Activated naive CD4-positive, alpha-beta T cell treated with anti-CD3 and anti-CD28 coated beads, Interleukin-2, amount 10 ng/mL, durations not matched to agents 7 days and 5 days (primary cell): ENCODE measurements around the gene ZNF467.

Experiments used
- CTCF ChIA-PET: fragments of 350-600 bp; sonication (Branson Sonifier 250); formaldehyde crosslinking; loops from one replicate; lab custom pipeline; 2021; ENCODE audit warnings: antibody characterized with exemption; lab: Charles Lee
- DNase-seq: peaks from one replicate; pipeline ENCODE4 v3.0.0-alpha.2; 2020
- H3K27ac Mint-ChIP-seq: one replicate; pipeline ENCODE4 v1.8.0; 2021; ENCODE audit warnings: mild to moderate bottlenecking, moderate library complexity, mixed read lengths
- H3K27me3 Mint-ChIP-seq: one replicate; pipeline ENCODE4 v1.8.0; 2021; ENCODE audit warnings: mild to moderate bottlenecking, mixed read lengths
- H3K36me3 Mint-ChIP-seq: one replicate; pipeline ENCODE4 v1.8.0; 2021; ENCODE audit warnings: mixed read lengths
- H3K4me1 Mint-ChIP-seq: one replicate; pipeline ENCODE4 v1.8.0; 2021; ENCODE audit warnings: mixed read lengths
- H3K4me3 Mint-ChIP-seq: one replicate; pipeline ENCODE4 v1.8.0; 2021; ENCODE audit warnings: mild to moderate bottlenecking, moderate library complexity, mixed read lengths
- H3K9me3 Mint-ChIP-seq: one replicate; pipeline ENCODE4 v1.8.0; 2021; ENCODE audit warnings: mixed read lengths

The ZNF467 gene

DNA sequence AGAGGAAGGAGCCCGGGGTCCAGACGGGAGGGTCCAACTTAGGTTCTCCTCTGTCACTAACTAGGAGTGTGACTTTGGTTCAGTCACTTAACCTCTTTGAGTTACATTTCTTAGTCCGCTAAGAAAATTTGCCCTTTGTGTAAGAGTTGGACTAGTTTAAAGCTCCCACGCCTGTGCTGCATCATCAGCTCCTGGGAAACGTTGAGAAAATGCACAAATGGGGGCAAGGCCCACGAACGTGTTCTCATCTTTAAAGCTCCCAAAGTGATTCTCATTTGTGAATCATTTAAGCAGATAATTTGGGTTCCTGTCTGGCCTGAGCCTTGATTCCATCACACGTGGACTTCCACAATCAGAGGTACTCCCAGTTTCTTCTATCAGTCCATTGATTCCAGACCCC is 6.3 kb downstream of the ZNF467 start:
- Mint-ChIP-seq H3K27ac (no peak overlapping the region), H3K4me3 (no peak overlapping the region), H3K36me3 (no peaks in the 10 kb centered on the region), H3K4me1 (peaks cover 6% of the 10 kb centered on the region), H3K27me3 (peaks cover 31% of the 10 kb centered on the region), H3K9me3 (no peaks in the 10 kb centered on the region)
- CTCF ChIA-PET: interaction anchor here (1.9 kb wide), 1 partner anchor 25 kb away, joined by 4 read pairs; no protein-coding TSS in a partner anchor
- no peak for DNase-seq

DNA sequence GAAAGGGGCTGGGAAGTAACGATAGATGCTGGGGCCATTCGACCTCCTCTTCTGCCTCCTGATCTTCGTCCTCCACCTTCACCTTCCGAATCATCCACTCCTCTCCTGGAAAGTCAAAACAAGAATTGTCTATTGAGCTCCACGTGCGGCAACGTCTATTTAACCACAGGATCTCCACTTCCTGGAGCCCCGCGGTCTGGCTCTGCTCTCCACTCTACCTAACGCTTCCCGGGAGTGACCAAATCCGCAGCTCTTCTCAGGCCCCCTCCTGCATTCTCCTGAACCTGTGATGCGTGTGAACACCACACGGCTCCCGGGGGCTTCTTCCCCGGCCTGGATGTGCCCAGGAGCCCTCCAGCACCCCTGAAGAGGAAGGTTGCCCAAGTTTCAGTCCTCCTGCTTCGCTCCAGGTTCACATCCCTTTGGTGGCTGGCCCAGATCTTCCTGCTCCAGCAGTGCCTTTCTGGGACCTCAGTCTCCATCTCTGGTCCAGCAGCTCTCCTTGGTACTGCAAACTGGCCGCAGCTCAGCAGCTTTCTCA is 7.2 kb downstream of the ZNF467 start:
- no peak for DNase-seq
- Mint-ChIP-seq H3K9me3 (no peaks in the 10 kb centered on the region), H3K36me3 (no peaks in the 10 kb centered on the region), H3K4me3 (no peak overlapping the region), H3K27me3 (peaks cover 27% of the 10 kb centered on the region), H3K4me1 (peaks cover 3% of the 10 kb centered on the region), H3K27ac (no peak overlapping the region)
- CTCF ChIA-PET: interaction anchor here (1.9 kb wide), 1 partner anchor 24 kb away, joined by 4 read pairs; no protein-coding TSS in a partner anchor

DNA sequence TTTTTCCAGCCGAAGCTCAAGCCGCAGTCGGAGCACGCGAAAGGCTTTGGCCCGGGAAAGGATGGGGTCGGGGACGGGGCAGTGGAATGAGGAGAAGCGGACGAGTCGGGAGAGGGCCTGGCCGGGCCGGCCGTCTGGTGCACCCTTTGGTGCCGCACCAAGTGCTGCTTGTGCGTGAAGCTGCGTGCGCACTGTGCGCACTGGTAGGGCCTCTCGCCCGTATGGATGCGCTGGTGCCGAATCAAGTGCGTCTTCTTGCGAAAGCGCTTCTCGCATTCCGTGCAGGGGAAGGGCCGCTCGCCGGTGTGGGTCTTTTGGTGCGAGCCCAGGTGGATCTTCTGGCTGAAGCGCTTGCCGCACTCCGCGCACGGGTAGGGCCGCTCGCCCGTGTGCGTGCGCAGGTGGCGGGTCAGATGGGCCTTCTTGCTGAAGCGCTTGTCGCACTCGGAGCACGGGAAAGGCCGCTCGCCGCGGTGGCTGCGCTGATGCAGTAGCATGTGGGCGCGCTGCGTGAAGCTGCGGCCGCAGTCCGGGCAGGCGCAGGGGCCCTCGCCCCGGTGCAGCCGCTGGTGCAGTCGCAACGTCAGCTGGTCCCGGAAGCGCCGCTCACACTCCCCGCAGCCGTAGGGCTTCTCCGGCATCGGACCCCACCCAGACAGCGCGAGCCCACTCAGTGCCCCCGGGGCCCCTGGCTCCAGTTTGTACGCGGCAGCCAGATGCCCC is 7.8 kb downstream of the ZNF467 start:
- Mint-ChIP-seq H3K4me3 (no peak overlapping the region), H3K27me3 (peaks cover 20% of the 10 kb centered on the region), H3K36me3 (no peaks in the 10 kb centered on the region), H3K4me1 (no peaks in the 10 kb centered on the region), H3K27ac (no peak overlapping the region), H3K9me3 (no peaks in the 10 kb centered on the region)
- CTCF ChIA-PET: no interaction called here
- DNase-seq: no peak

DNA sequence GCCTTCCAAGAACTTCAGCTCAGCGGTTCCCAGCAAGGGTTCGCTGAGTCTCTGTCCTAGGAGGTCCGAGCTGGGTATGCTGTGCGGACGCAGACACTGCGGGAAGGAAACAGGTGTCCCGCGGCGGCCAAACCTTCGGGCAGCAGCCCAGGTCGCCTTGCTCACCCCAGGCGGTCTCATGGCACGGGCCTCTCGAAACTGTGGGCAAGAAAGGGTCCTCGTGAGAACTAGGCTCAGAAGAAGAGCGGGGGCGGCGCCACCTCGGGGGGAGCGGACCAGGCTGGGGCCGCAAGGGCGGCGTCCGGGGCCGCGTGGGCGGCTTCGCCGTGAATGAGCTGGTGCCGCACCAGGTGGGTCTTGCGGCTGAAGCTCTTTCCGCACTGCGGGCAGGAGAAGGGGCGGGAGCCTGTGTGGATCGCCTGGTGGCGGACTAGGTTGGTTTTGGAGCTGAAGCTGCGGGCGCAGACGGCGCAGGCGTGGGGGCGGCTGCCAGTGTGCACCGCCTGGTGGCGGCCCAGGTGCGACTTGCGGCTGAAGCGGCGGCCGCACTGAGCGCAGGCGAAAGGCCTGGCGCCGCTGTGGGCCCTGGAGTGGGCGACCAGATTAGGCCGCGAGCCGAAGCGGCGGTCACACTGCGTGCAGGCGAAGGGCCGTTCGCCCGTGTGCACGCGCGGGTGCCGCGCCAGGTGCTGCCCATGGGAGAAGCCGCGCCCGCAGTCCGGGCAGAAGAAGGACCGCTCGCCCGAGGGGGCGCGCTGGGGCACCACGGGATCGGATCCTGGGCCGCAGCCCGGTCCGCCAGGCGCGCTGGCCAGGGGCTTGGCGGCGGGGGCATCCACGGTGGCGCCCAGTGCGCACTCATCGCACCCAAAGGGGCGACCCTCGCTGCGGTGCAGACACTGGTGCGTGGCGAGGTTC is 8.6 kb downstream of the ZNF467 start:
- CTCF ChIA-PET: no interaction called here
- Mint-ChIP-seq H3K36me3 (no peaks in the 10 kb centered on the region), H3K9me3 (no peaks in the 10 kb centered on the region)

DNA sequence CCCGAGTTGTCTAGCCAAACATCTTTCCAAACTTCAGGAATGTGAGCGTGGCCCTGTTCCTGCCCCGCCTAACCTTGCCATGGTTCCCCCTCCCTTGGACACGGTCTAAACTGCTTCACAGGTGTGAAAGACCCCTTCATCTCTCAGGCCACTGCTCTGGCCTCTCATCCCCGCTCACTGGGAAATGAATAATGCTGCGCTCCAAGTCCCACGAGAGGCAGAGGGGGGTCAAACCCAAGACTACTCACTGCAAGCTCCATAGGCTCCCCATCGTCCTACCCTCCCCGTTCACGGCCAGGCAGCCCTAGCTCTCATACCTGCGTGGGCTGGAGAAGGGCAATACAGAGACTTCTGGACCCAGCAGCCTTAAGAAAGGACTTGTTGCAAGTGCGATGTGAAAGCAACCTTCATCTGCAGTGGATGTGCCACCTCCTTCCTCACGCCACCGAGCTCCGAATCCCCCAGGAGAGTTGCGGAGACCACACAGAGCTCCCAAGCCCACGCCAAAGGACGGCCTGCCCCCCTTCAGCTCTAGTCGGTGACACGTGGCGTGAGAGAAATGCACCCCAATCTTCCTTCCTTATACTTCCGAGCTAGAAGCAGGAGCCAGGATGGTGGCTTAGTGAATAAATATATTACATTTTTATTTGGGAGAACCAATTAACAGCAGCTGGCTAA is 9.7 kb downstream of the ZNF467 start:
- Mint-ChIP-seq H3K27me3 (peaks cover 8% of the 10 kb centered on the region), H3K27ac (no peak overlapping the region), H3K36me3 (no peaks in the 10 kb centered on the region), H3K9me3 (no peaks in the 10 kb centered on the region), H3K4me1 (no peaks in the 10 kb centered on the region), H3K4me3 (no peak overlapping the region)
- no peak for DNase-seq
- CTCF ChIA-PET: interaction anchor here (1.6 kb wide), 1 partner anchor 21 kb away, joined by 5 read pairs; no protein-coding TSS in a partner anchor

More for the DNA sequence above, 8.6 kb downstream of the ZNF467 start:
- Mint-ChIP-seq H3K27ac (no peak overlapping the region), H3K4me1 (no peaks in the 10 kb centered on the region), H3K4me3 (no peak overlapping the region), H3K27me3 (peaks cover 18% of the 10 kb centered on the region)
- no peak for DNase-seq

DNA sequence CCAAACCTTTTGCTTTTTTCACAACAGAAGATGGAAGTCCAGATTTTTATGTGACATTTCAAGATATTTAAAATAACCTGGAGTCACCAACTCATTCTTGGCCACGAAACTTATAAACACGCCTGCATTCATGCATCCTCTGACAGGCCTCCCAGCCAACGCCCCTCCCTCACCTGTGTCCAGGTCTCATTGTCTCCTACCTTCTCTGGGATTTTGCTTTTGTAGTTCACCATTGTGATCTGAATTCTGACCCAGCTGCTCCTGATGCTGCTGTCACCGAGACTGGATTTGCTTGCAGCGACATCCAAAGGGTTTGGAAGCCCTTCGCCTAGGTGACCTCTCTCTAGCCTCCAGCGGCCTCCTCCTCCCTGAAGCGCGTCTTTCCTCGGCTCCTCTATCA is 10.8 kb downstream of the ZNF467 start:
- no peaks in the 10 kb centered on the region for H3K9me3 Mint-ChIP-seq
- no peak for DNase-seq
- CTCF ChIA-PET: interaction anchor here (1.6 kb wide), 1 partner anchor 20 kb away, joined by 5 read pairs; no protein-coding TSS in a partner anchor
- H3K4me3 Mint-ChIP-seq: no peak overlapping the region
- H3K27ac Mint-ChIP-seq: no peak overlapping the region
- H3K27me3 Mint-ChIP-seq: peaks cover 4% of the 10 kb centered on the region
- H3K4me1 Mint-ChIP-seq: no peaks in the 10 kb centered on the region
- no peaks in the 10 kb centered on the region for H3K36me3 Mint-ChIP-seq

DNA sequence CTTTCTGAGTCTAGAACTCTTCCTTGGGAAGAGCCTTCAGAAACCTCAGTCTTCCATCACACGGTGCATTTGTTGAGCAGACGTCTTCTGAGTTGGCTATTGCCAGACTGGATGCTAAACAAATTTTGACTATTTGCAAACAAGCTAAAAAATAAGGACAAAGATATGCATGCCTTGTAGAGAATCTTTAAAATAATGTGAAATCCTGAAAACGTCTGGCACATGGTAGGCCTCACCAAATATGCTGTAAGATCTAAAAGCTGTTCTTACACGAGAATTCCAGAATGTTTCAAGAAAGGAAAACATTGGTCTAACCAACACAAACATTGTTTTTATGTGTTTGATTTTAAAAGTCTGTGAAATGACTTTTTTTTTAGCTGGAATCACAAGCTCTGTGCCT is 11.3 kb downstream of the ZNF467 start:
- H3K9me3 Mint-ChIP-seq: no peaks in the 10 kb centered on the region
- no peak for DNase-seq
- no peak overlapping the region for H3K27ac Mint-ChIP-seq
- no peak overlapping the region for H3K4me3 Mint-ChIP-seq
- H3K27me3 Mint-ChIP-seq: peaks cover 4% of the 10 kb centered on the region
- CTCF ChIA-PET: no interaction called here
- no peaks in the 10 kb centered on the region for H3K36me3 Mint-ChIP-seq
- no peaks in the 10 kb centered on the region for H3K4me1 Mint-ChIP-seq

DNA sequence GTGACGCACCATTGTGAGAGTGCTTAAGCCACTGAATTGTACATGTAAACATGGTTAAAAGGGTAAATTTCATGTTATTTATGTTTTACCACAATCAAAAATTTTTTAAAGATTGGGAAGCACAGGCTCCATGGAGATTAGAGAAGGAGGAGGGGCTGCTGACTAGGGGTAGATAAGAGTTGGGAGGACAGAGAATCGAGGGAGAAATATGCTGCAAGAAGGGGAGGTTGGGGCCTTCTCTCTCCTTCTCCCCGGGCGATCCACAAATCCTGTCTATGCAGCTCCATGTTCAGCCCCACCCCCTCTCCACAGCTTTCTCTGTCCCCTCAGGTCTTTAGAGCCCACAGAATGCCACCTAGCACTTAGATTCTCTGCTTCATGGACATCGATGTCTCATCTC is 12.1 kb downstream of the ZNF467 start:
- CTCF ChIA-PET: no interaction called here
- no peak for DNase-seq
- no peaks in the 10 kb centered on the region for H3K9me3 Mint-ChIP-seq
- H3K4me1 Mint-ChIP-seq: no peaks in the 10 kb centered on the region
- H3K27ac Mint-ChIP-seq: no peak overlapping the region
- no peaks in the 10 kb centered on the region for H3K36me3 Mint-ChIP-seq
- peaks cover 4% of the 10 kb centered on the region for H3K27me3 Mint-ChIP-seq
- no peak overlapping the region for H3K4me3 Mint-ChIP-seq

DNA sequence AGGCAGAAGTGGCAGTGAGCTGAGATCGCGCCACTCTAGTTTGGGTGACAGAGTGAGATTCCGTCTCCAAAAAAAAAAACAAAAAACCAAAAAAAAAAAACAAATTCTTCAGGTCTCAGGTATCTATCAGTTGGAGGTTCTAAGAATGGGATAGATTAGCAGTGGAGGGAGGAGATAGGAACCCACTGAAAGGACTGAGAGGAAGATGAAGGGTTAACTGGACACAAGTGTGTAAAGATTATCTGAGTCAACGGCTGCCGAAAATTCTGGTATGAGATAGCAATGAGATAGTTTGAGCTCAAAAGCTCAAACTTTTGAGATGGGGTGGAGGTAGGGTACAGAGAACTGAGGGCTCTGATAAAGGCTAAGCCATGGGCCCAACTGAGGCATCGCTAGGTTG is 12.8 kb downstream of the ZNF467 start:
- Mint-ChIP-seq H3K4me3 (no peak overlapping the region), H3K36me3 (no peaks in the 10 kb centered on the region), H3K4me1 (no peaks in the 10 kb centered on the region), H3K27me3 (peaks cover 4% of the 10 kb centered on the region), H3K9me3 (no peaks in the 10 kb centered on the region), H3K27ac (no peak overlapping the region)
- CTCF ChIA-PET: no interaction called here
- DNase-seq: no peak

DNA sequence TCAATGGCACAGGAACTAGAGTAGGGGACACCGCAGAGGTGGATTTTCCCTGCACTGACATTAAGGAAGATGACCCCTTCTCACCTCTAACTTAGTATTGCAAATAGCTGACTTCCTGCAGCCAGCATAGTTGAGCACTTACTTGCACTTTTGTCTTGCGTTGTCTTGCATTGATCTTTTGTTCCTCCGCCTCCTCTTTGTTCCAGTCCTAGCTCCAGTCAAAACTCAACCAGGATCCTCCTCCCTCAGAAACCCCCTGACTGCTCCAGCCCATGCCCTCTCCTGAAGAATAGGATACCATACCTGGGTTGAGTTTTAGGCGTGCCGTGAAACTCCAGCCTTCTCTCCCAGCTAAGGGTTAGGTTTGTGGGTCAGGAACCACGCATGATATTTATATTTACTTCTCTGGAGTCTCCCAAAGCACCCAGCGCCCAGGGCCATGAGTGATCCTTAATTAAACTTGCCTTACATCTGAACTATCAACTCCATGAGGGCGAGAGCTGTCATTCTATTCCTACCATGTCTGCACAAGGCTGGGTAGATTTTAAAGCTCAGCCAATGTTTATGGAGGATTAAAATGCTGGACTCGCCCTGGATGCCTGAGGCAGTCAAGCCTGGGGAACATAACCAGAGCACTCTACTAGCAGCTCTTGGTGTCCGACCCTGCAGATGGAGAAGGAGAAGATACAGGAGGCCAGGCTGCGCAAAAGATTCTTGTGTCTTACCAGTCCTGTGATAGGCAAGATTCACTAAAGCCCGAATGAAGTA is 14.1 kb downstream of the ZNF467 start:
- Mint-ChIP-seq H3K36me3 (no peaks in the 10 kb centered on the region), H3K9me3 (no peaks in the 10 kb centered on the region), H3K4me3 (no peak overlapping the region), H3K27ac (no peak overlapping the region), H3K27me3 (peaks cover 4% of the 10 kb centered on the region), H3K4me1 (no peaks in the 10 kb centered on the region)
- CTCF ChIA-PET: interaction anchor here (1.4 kb wide), 1 partner anchor 17 kb away, joined by 7 read pairs; no protein-coding TSS in a partner anchor
- DNase-seq: no peak

DNA sequence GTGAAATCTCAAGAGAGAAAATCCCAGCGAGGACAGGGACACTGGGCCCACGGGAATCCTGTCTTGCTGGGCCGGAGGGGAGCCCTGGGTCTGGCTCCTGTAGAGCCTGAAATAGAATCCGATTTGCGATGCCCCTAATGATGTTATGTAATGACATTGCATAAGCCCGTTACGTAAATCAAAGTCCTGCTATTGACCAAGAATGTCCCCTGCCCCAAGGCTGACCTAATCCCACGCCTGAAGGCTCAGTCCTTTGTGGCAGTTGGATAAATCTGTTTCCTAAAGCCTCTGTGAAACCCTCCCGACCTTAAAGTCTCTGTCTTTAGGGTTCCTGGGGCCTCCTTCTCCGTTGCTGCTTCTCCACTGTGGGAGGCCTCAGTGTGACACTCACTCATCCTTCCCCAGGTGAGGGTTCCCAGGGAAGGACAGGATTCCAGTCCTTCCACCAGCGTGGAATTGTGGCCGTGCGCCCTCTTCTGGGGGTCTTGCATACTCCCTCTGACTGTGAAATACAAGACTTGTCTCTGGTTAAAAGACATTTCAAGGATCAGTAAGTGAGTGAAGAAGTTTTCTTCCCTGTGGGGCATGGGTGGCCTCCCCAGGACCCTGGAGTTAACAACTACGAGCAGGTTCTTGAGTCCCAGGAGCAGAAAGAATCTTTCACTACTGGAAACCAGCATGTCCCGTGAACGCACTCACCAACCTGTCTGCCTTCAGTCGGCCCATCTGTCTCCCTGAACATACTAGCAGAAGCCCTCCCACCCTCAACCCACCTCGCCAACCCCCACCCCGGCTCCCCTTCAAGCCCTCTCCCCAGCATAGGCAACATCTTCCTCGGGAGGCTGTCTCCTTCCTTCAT is 19.8 kb downstream of the ZNF467 start:
- Mint-ChIP-seq H3K27ac (no peak overlapping the region), H3K9me3 (peaks cover 2% of the 10 kb centered on the region), H3K4me3 (no peak overlapping the region), H3K36me3 (no peaks in the 10 kb centered on the region), H3K27me3 (no peaks in the 10 kb centered on the region), H3K4me1 (no peaks in the 10 kb centered on the region)
- CTCF ChIA-PET: interaction anchor here (2.0 kb wide), 1 partner anchor 12 kb away, joined by 12 read pairs; no protein-coding TSS in a partner anchor
- no peak for DNase-seq

DNA sequence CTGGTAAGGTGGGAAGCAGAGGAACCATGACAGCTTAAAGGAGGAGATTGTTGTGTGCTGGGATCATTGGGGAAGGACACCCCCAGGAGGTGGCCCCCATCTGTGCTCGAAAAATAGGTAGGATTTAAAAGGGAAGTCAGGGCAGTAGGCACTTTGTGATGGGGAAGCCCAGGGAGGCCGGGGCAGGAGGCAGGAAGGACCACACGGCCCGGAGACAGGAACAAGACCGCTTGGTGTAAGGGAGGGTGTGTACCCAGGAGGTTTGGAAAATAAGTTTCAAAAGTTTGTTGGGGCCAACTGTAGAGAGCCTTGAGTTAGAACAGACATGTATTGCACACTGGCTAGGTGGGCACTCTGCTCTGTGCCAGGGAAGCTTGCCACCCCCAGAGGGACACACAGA is 20.7 kb downstream of the ZNF467 start:
- CTCF ChIA-PET: interaction anchor here (2.0 kb wide), 2 partner anchors 11 to 90 kb away, joined by 7 to 12 read pairs; no protein-coding TSS in a partner anchor
- Mint-ChIP-seq H3K27me3 (no peaks in the 10 kb centered on the region), H3K9me3 (peaks cover 2% of the 10 kb centered on the region), H3K27ac (no peak overlapping the region), H3K36me3 (no peaks in the 10 kb centered on the region), H3K4me3 (no peak overlapping the region), H3K4me1 (no peaks in the 10 kb centered on the region)
- no peak for DNase-seq
